Activated naive CD8-positive, alpha-beta T cell treated with anti-CD3 and anti-CD28 coated beads, Interleukin-2, amount 10 ng/mL, durations not matched to agents 7 days and 5 days (primary cell): ENCODE results near the gene E2F2. TPM values are rescaled to one million over a fixed set of nuclear protein-coding genes. Genes with fewer than 3 reads are reported as not detected.
"Not testable (repeated sequence)": the region's sequence is repeated elsewhere in the genome, so short reads cannot be mapped to it uniquely, and the experiment has no call there.

Experiments
- ATAC-seq: fragments of 150-1000 bp; cut with Tn5 transposase; one replicate; pipeline ENCODE4 v1.10.0; 2021; ENCODE audit warnings: low read depth, moderate library complexity
- POLR2A ChIA-PET: fragments of 350-600 bp; sonication (Branson Sonifier 250); formaldehyde crosslinking; loops from one replicate; lab custom pipeline; 2021; ENCODE audit warnings: antibody characterized with exemption; lab: Charles Lee
- DNase-seq: peaks from one replicate; pipeline ENCODE4 v3.0.0; 2021
- H3K27ac Mint-ChIP-seq: one replicate; pipeline ENCODE4 v1.8.0; 2022; ENCODE audit warnings: mild to moderate bottlenecking, mixed read lengths
- H3K27me3 Mint-ChIP-seq: one replicate; pipeline ENCODE4 v1.8.0; 2022; ENCODE audit warnings: mild to moderate bottlenecking, moderate library complexity, mixed read lengths
- H3K36me3 Mint-ChIP-seq: one replicate; pipeline ENCODE4 v1.8.0; 2021; ENCODE audit warnings: mild to moderate bottlenecking, mixed read lengths
- H3K4me1 Mint-ChIP-seq: one replicate; pipeline ENCODE4 v1.8.0; 2021; ENCODE audit warnings: mixed read lengths
- H3K4me3 Mint-ChIP-seq: one replicate; pipeline ENCODE4 v1.8.0; 2022; ENCODE audit warnings: mild to moderate bottlenecking, moderate library complexity, mixed read lengths
- H3K9me3 Mint-ChIP-seq: one replicate; pipeline ENCODE4 v1.8.0; 2021; ENCODE audit warnings: mixed read lengths
- total RNA-seq, 2 experiments: library from RNA; stranded (reverse); gene quantifications; one replicate each; pipeline ENCODE4 v1.2.3, GENCODE V29; 2021

E2F2 gene
- total RNA-seq, 2 experiments from 2014 or later = 44.2 to 45.1 TPM

- Mint-ChIP-seq H3K36me3 (peaks cover 34% of the 10 kb centered on the region), H3K4me1 (peaks cover 53% of the 10 kb centered on the region), H3K27ac (peak overlapping the region; percentile 70), H3K9me3 (no peaks in the 10 kb centered on the region), H3K27me3 (no peaks in the 10 kb centered on the region), H3K4me3 (peak overlapping the region; percentile 25)
- ATAC-seq (no peak), DNase-seq (no peak)
- POLR2A ChIA-PET = interaction anchor here (1.0 to 2.1 kb wide), 6 partner anchors 9 to 180 kb away, joined by 3 to 6 read pairs (median 4); partner anchors contain the start of genes ASAP3 and HNRNPR
Measured at GRCh38 chr1:23524163-23524562, 6.9 kb downstream of the E2F2 start.

- DNase-seq = no peak
- peak overlapping the region; percentile 25 for H3K27ac Mint-ChIP-seq
Measured at GRCh38 chr1:23522244-23522982, 8.6 kb downstream of the E2F2 start.

GRCh38 chr1:23521588-23521987, 9.4 kb downstream of the E2F2 start:
- Mint-ChIP-seq H3K36me3 (peaks cover 45% of the 10 kb centered on the region), H3K4me3 (no peak overlapping the region), H3K9me3 (no peaks in the 10 kb centered on the region), H3K27ac (no peak overlapping the region), H3K27me3 (no peaks in the 10 kb centered on the region), H3K4me1 (peaks cover 30% of the 10 kb centered on the region)
- ATAC-seq (no peak), DNase-seq (no peak)
- POLR2A ChIA-PET = no interaction called here

More at GRCh38 chr1:23522244-23522982, 8.6 kb downstream of the E2F2 start:
- no peak overlapping the region for H3K4me3 Mint-ChIP-seq
- peaks cover 38% of the 10 kb centered on the region for H3K4me1 Mint-ChIP-seq
- peaks cover 42% of the 10 kb centered on the region for H3K36me3 Mint-ChIP-seq
- no peaks in the 10 kb centered on the region for H3K27me3 Mint-ChIP-seq
- H3K9me3 Mint-ChIP-seq = no peaks in the 10 kb centered on the region
- ATAC-seq = no peak
- POLR2A ChIA-PET = no interaction called here

DNA sequence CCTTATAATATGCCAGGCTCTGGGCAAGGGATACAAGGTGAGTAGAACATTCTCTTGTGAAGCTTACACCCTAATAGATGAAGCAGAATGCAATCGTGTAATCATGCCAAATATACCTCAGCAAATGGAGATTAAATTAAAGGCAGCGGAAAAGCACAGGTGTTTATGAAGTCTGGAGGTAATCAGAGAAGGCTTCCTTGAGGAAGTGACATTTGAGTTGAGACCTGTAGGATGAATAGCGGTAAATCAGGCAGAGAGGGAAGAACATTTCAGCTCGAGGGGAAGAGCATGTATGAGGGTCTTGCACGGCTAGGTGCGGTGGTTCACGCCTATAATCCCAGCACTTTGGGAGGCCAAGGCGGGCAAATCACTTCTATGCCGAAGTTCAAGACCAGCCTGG, 13.5 kb downstream of the E2F2 start:
- H3K4me3 Mint-ChIP-seq = no peak overlapping the region
- POLR2A ChIA-PET = interaction anchor here (0.6 to 2.4 kb wide), 2 partner anchors 10 to 16 kb away, joined by 7 to 9 read pairs; no protein-coding TSS in a partner anchor
- DNase-seq (no peak), ATAC-seq (no peak)
- H3K36me3 Mint-ChIP-seq = peaks cover 40% of the 10 kb centered on the region
- H3K4me1 Mint-ChIP-seq = peaks cover 4% of the 10 kb centered on the region
- no peaks in the 10 kb centered on the region for H3K27me3 Mint-ChIP-seq
- H3K9me3 Mint-ChIP-seq = no peaks in the 10 kb centered on the region
- H3K27ac Mint-ChIP-seq = no peak overlapping the region

DNA sequence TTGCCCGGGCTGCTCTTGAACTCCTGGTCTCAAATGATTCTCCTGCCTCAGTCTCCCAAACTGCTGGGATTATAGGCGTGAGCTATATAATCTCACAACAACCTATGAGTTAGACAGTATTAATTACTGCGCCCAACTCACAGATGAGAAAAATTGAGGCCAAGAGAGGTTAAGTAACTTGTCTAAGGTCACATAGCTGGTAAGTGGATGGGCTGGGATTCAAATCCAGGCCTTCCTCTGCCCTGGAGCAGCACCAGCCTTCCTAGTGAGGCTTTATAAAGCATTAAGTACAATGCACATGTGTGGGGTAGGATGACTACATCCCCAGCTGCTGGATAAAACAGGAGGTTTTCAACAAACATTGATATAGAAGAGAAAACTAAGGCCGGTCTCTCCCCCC, 15.1 kb downstream of the E2F2 start:
- DNase-seq = no peak
- H3K4me3 Mint-ChIP-seq = no peak overlapping the region
- no peaks in the 10 kb centered on the region for H3K27me3 Mint-ChIP-seq
- H3K9me3 Mint-ChIP-seq = no peaks in the 10 kb centered on the region
- H3K4me1 Mint-ChIP-seq = no peaks in the 10 kb centered on the region
- ATAC-seq = no peak
- peaks cover 32% of the 10 kb centered on the region for H3K36me3 Mint-ChIP-seq
- no peak overlapping the region for H3K27ac Mint-ChIP-seq
- POLR2A ChIA-PET = interaction anchor here (1.8 to 3.2 kb wide), 2 partner anchors 13 to 15 kb away, joined by 6 to 9 read pairs; partner anchors contain the start of gene E2F2

DNA sequence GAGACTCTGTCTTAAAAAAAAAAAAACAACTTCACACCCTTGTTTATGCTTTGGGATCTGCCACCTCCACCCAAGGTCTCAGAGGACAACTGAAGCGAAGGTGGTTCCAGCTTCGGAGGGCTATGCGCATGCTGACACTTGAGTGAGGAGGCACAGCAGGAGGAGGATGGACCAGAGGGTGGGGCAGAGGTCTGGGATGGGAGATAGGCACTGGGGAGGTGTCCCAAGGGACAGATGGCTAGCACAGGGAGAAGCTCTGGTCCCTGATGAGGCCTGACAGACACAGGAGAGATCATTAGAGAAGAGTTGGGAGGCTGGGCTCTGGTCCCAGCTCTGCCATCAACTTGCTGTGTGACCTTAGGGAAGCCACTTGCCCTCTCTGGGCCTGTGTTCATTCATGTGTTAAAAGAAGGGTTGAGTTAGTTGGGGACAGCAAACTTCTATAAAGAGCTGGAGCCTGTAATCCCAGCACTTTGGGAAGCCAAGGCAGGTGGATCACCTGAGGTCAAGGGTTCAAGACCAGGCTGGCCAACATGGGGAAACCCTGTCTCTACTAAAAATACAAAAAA, 16.8 kb downstream of the E2F2 start:
- H3K27ac Mint-ChIP-seq = no peak overlapping the region
- DNase-seq = no peak
- H3K36me3 Mint-ChIP-seq = peaks cover 44% of the 10 kb centered on the region
- H3K4me1 Mint-ChIP-seq = no peaks in the 10 kb centered on the region
- POLR2A ChIA-PET = interaction anchor here (3.2 kb wide), 1 partner anchor 15 kb away, joined by 9 read pairs; no protein-coding TSS in a partner anchor
- H3K27me3 Mint-ChIP-seq = no peaks in the 10 kb centered on the region
- no peaks in the 10 kb centered on the region for H3K9me3 Mint-ChIP-seq
- no peak overlapping the region for H3K4me3 Mint-ChIP-seq
- ATAC-seq = no peak

- Mint-ChIP-seq H3K4me1 (no peaks in the 10 kb centered on the region), H3K4me3 (no peak overlapping the region), H3K36me3 (peaks cover 31% of the 10 kb centered on the region), H3K9me3 (no peaks in the 10 kb centered on the region), H3K27me3 (no peaks in the 10 kb centered on the region), H3K27ac (no peak overlapping the region)
- no peak for DNase-seq
- no peak for ATAC-seq
- POLR2A ChIA-PET = no interaction called here
Measured at GRCh38 chr1:23509896-23510295, 21.1 kb downstream of the E2F2 start.

DNA sequence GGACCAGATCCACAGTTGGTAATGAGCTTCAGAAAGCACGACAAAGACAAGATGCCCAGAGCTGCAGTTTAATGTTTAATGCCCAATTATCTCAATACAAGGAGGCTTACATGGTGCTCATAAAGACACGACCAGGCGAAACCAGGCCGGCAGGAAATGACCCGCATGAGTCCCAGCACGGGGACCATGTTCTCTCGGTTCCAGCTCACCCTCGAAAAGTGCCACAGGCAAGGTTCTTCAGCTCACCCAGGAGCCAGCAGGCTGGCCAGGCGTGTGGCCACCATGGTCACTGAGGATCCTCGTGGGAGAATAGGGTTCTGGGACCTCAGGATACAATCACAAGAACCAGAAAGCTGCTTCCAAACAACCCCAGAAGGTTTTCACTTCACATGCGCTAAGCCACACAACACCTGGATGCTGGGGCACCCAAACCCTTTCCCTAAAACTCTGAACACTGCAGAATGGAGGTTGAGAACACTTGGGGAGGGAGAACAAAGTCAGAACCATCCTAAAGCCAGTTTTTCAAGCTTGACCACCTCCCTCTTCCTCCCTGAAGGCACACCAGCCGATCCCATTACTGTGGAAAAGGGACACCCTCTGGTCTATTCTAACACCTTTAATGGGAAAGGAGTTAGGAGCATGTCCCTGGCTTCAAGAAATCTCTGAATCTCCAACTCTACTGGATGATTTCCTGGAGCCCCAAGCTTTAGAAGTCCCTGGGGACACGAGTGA, 24.5 kb downstream of the E2F2 start:
- ATAC-seq (no peak), DNase-seq (no peak)
- Mint-ChIP-seq H3K4me3 (no peak overlapping the region), H3K9me3 (no peaks in the 10 kb centered on the region), H3K27me3 (peaks cover 3% of the 10 kb centered on the region), H3K4me1 (peaks cover 2% of the 10 kb centered on the region), H3K27ac (no peak overlapping the region), H3K36me3 (peaks cover 23% of the 10 kb centered on the region)
- POLR2A ChIA-PET = interaction anchor here (1.0 to 1.4 kb wide), 2 partner anchors 22 to 24 kb away, joined by 3 to 5 read pairs; partner anchors contain the start of gene E2F2

DNA sequence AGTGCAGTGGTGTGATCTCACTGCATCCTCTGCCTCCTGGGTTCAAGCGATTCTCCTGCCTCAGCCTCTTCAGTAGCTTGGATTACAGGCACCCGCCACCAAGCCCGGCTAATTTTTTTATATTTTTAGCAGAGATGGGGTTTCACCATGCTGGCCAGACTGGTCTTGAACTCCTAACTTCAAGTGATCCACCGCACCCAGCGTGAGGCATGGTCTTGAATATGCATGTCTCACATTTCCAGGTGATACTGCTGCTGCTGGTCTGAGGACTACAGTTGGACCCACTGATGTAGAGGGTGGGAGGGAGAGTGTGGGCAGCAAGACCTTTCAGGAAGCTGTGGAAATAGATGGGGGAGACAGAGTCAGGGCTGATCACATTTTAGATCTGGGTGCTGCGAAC, 25.2 kb downstream of the E2F2 start:
- Mint-ChIP-seq H3K36me3 (peaks cover 21% of the 10 kb centered on the region), H3K9me3 (no peaks in the 10 kb centered on the region), H3K4me1 (peaks cover 2% of the 10 kb centered on the region), H3K27me3 (peaks cover 3% of the 10 kb centered on the region), H3K4me3 (no peak overlapping the region), H3K27ac (peak overlapping the region; percentile 34)
- ATAC-seq (no peak), DNase-seq (no peak)
- POLR2A ChIA-PET = interaction anchor here (1.0 to 1.4 kb wide), 2 partner anchors 21 to 25 kb away, joined by 3 to 5 read pairs; partner anchors contain the start of gene E2F2

DNA sequence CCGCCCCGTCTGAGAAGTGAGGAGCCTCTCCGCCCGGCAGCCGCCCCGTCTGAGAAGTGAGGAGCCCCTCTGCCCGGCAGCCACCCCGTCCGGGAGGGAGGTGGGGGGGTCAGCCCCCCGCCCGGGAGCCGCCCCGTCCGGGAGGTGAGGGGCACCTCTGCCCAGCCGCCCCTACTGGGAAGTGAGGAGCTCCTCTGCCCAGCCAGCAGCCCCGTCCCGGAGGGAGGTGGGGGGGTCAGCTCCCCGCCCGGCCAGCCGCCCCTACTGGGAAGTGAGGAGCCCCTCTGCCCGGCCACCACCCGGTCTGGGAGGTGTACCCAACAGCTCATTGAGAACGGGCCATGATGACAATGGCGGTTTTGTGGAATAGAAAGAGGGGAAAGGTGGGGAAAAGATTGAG, 26.9 kb downstream of the E2F2 start:
- ATAC-seq, POLR2A ChIA-PET, H3K27me3 Mint-ChIP-seq, DNase-seq, H3K9me3 Mint-ChIP-seq, H3K27ac Mint-ChIP-seq, H3K4me3 Mint-ChIP-seq, H3K36me3 Mint-ChIP-seq, H3K4me1 Mint-ChIP-seq: not testable (repeated sequence)

- Mint-ChIP-seq H3K27ac (no peak overlapping the region), H3K27me3 (peaks cover 3% of the 10 kb centered on the region), H3K36me3 (peaks cover 7% of the 10 kb centered on the region), H3K9me3 (no peaks in the 10 kb centered on the region), H3K4me1 (peaks cover 2% of the 10 kb centered on the region), H3K4me3 (no peak overlapping the region)
- POLR2A ChIA-PET = no interaction called here
- DNase-seq (no peak), ATAC-seq (no peak)
Measured at GRCh38 chr1:23502951-23503350, 28.1 kb downstream of the E2F2 start.

DNA sequence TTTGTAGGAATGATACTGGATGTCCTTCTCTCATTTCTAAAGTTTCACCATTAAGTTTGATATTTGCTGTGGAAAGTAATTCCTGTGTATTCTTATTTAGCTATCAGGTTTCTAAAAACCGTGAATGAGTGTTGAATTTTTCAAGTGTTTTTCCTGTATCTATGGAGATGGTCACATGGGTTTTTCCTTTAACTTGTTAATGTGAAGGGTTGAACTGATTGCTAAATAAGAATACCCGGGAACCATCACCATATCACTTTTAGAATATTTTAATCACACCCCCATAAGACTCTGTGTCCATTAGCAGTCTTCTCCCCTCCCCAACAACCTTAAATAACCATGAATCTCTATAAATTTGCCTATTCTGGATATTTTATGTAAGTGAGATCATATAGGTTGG, 30.6 kb downstream of the E2F2 start:
- Mint-ChIP-seq H3K9me3 (no peaks in the 10 kb centered on the region), H3K27me3 (peaks cover 3% of the 10 kb centered on the region), H3K4me1 (peaks cover 4% of the 10 kb centered on the region), H3K27ac (no peak overlapping the region), H3K4me3 (no peak overlapping the region), H3K36me3 (no peaks in the 10 kb centered on the region)
- ATAC-seq = no peak
- POLR2A ChIA-PET = no interaction called here
- no peak for DNase-seq

- ATAC-seq = no peak
- Mint-ChIP-seq H3K36me3 (no peaks in the 10 kb centered on the region), H3K27me3 (peaks cover 9% of the 10 kb centered on the region), H3K9me3 (no peaks in the 10 kb centered on the region), H3K27ac (no peak overlapping the region), H3K4me3 (no peak overlapping the region), H3K4me1 (peaks cover 4% of the 10 kb centered on the region)
- DNase-seq = no peak
- POLR2A ChIA-PET = interaction anchor here (0.9 to 2.7 kb wide), 7 partner anchors 30 to 159 kb away, joined by 3 to 17 read pairs (median 3); no protein-coding TSS in a partner anchor
Measured at GRCh38 chr1:23497777-23498439, 33.1 kb downstream of the E2F2 start.
